HEK293 (cell line): ENCODE measurements around the gene GNAZ.
A peak's percentile ranks its signal among the peaks of the same experiment; 100 is the strongest.

Experiments
- CTCF ChIA-PET: fragments of 350-600 bp; formaldehyde crosslinking; extraction: SDS; loops from one replicate; lab custom pipeline; 2021; ENCODE audit warnings: antibody characterized with exemption; lab: Yijun Ruan, JAX
- POLR2A ChIA-PET: fragments of 300-600 bp; formaldehyde crosslinking; extraction: SDS; loops from one replicate; lab custom pipeline; 2020; ENCODE audit warnings: antibody characterized with exemption, inconsistent platforms; lab: Yijun Ruan, JAX
- H3K27ac ChIP-seq: fragments of 200-500 bp; sonication (Bioruptor generic); 2 replicates; pipeline ENCODE4 v1.5.1; 2014; ENCODE audit warnings: low read depth, low read length, control low read depth, inconsistent platforms; ENCODE audit errors: extremely low read depth
- H3K36me3 ChIP-seq, 2 experiments: fragments of 200-500 bp in 1 of 2; sonication (Bioruptor generic) in 1 of 2; 1 replicate in 1 of 2; 2 replicates in 1 of 2; pipeline ENCODE4 v1.5.1; 2014 to 2017; ENCODE audit warnings: inconsistent platforms in 2 of 2, low read length in 2 of 2; ENCODE audit not compliant: control insufficient read depth in 2 of 2, insufficient read depth in 1 of 2
- H3K4me1 ChIP-seq: fragments of 200-500 bp; sonication (Bioruptor generic); 2 replicates; pipeline ENCODE4 v1.5.1; 2014; ENCODE audit warnings: mild to moderate bottlenecking, low read length, inconsistent platforms; ENCODE audit not compliant: control insufficient read depth, insufficient read depth
- H3K4me3 ChIP-seq: 2 replicates; pipeline ENCODE4 v1.5.1; 2011; ENCODE audit warnings: low read depth, mild to moderate bottlenecking, control low read depth, low read length, moderate library complexity
- H3K9me3 ChIP-seq: fragments of 200-500 bp; sonication (Bioruptor generic); 2 replicates; pipeline ENCODE4 v1.5.1; 2014; ENCODE audit warnings: low read depth, low read length, inconsistent platforms; ENCODE audit not compliant: control insufficient read depth, insufficient read depth
- GLIS1 ChIP-seq: fragments of 450-650 bp; formaldehyde crosslinking; IDR thresholded peaks from 2 replicates; pipeline ENCODE4 v1.5.1; 2016; ENCODE audit warnings: missing biosample characterization, missing genetic modification characterization
- GLIS2 ChIP-seq: fragments of 450-650 bp; formaldehyde crosslinking; IDR thresholded peaks from 2 replicates; pipeline ENCODE4 v1.5.1; 2016; ENCODE audit warnings: missing biosample characterization, missing genetic modification characterization
- KLF9 ChIP-seq: fragments of 450-650 bp; formaldehyde crosslinking; IDR thresholded peaks from 2 replicates; pipeline ENCODE4 v1.5.1; 2016; ENCODE audit warnings: missing biosample characterization, missing genetic modification characterization, low read depth
- SP2 ChIP-seq: fragments of 450-650 bp; formaldehyde crosslinking; IDR thresholded peaks from 2 replicates; pipeline ENCODE4 v1.5.1; 2016; ENCODE audit warnings: missing biosample characterization, missing genetic modification characterization
- SP3 ChIP-seq: fragments of 450-650 bp; formaldehyde crosslinking; IDR thresholded peaks from 2 replicates; pipeline ENCODE4 v1.5.1; 2016; ENCODE audit warnings: missing biosample characterization, missing genetic modification characterization
- ZBTB20 ChIP-seq: fragments of 450-650 bp; formaldehyde crosslinking; IDR thresholded peaks from 2 replicates; pipeline ENCODE4 v1.5.1; 2016; ENCODE audit warnings: missing biosample characterization, missing genetic modification characterization
- ZBTB21 ChIP-seq: fragments of 450-650 bp; formaldehyde crosslinking; IDR thresholded peaks from 2 replicates; pipeline ENCODE4 v1.5.1; 2017; ENCODE audit warnings: missing biosample characterization, missing genetic modification characterization
- ZBTB48 ChIP-seq: fragments of 450-650 bp; formaldehyde crosslinking; IDR thresholded peaks from 2 replicates; pipeline ENCODE4 v1.5.1; 2016; ENCODE audit warnings: missing biosample characterization, missing genetic modification characterization
- ZBTB7A ChIP-seq: fragments of 450-650 bp; formaldehyde crosslinking; IDR thresholded peaks from 2 replicates; pipeline ENCODE4 v1.5.1; 2016; ENCODE audit warnings: low read depth, missing biosample characterization, missing genetic modification characterization
- ZFP69B ChIP-seq: fragments of 450-650 bp; formaldehyde crosslinking; IDR thresholded peaks from 2 replicates; pipeline ENCODE4 v1.5.1; 2016; ENCODE audit warnings: missing biosample characterization, missing genetic modification characterization
- ZNF10 ChIP-seq: fragments of 450-650 bp; formaldehyde crosslinking; IDR thresholded peaks from 2 replicates; pipeline ENCODE4 v1.5.1; 2017; ENCODE audit warnings: missing biosample characterization, missing genetic modification characterization
- ZNF112 ChIP-seq: fragments of 450-650 bp; formaldehyde crosslinking; IDR thresholded peaks from 2 replicates; pipeline ENCODE4 v1.5.0; 2017; ENCODE audit warnings: missing biosample characterization, missing genetic modification characterization
- ZNF121 ChIP-seq: fragments of 450-650 bp; formaldehyde crosslinking; IDR thresholded peaks from 2 replicates; pipeline ENCODE4 v1.5.1; 2016; ENCODE audit warnings: missing biosample characterization, missing genetic modification characterization
- ZNF157 ChIP-seq: fragments of 450-650 bp; formaldehyde crosslinking; IDR thresholded peaks from 2 replicates; pipeline ENCODE4 v1.5.1; 2016; ENCODE audit warnings: missing biosample characterization, missing genetic modification characterization
- ZNF19 ChIP-seq: fragments of 450-650 bp; formaldehyde crosslinking; IDR thresholded peaks from 2 replicates; pipeline ENCODE4; 2016; ENCODE audit warnings: missing biosample characterization, missing genetic modification characterization, low read depth
- ZNF335 ChIP-seq: fragments of 450-650 bp; formaldehyde crosslinking; conservative IDR thresholded peaks from 2 replicates; pipeline ENCODE4 v1.5.1; 2016; ENCODE audit warnings: missing biosample characterization, missing genetic modification characterization
- ZNF341 ChIP-seq: fragments of 450-650 bp; formaldehyde crosslinking; IDR thresholded peaks from 2 replicates; pipeline ENCODE4; 2016; ENCODE audit warnings: low read depth, missing biosample characterization, missing genetic modification characterization
- ZNF391 ChIP-seq: fragments of 450-650 bp; formaldehyde crosslinking; IDR thresholded peaks from 2 replicates; pipeline ENCODE4 v1.5.1; 2016; ENCODE audit warnings: low read depth, missing biosample characterization, missing genetic modification characterization, borderline replicate concordance
- ZNF404 ChIP-seq: fragments of 450-650 bp; formaldehyde crosslinking; IDR thresholded peaks from 2 replicates; pipeline ENCODE4 v1.5.1; 2017; ENCODE audit warnings: missing biosample characterization, missing genetic modification characterization
- ZNF658 ChIP-seq: fragments of 450-650 bp; formaldehyde crosslinking; IDR thresholded peaks from 2 replicates; pipeline ENCODE4; 2016; ENCODE audit warnings: missing biosample characterization, missing genetic modification characterization
- ZNF660 ChIP-seq: fragments of 450-650 bp; IDR thresholded peaks from 2 replicates; pipeline ENCODE4 v1.5.1; 2018; ENCODE audit warnings: missing biosample characterization, mild to moderate bottlenecking, missing genetic modification characterization
- ZNF664 ChIP-seq: fragments of 450-650 bp; formaldehyde crosslinking; IDR thresholded peaks from 2 replicates; pipeline ENCODE4 v1.5.1; 2016; ENCODE audit warnings: missing biosample characterization, missing genetic modification characterization
- ZXDB ChIP-seq: fragments of 450-650 bp; formaldehyde crosslinking; IDR thresholded peaks from 2 replicates; pipeline ENCODE4 v1.5.1; 2016; ENCODE audit warnings: missing biosample characterization, missing genetic modification characterization
- TF ChIP-seq, protein P1 (sequence below): fragments of 450-650 bp; formaldehyde crosslinking; IDR thresholded peaks from 2 replicates; pipeline ENCODE4 v1.5.1; 2016; ENCODE audit warnings: missing biosample characterization, missing genetic modification characterization
- TF ChIP-seq, protein P2 (sequence below): fragments of 450-650 bp; formaldehyde crosslinking; IDR thresholded peaks from 2 replicates; pipeline ENCODE4 v1.5.1; 2016; ENCODE audit warnings: missing biosample characterization, missing genetic modification characterization
- TF ChIP-seq, protein P3 (sequence below): fragments of 450-650 bp; formaldehyde crosslinking; IDR thresholded peaks from 2 replicates; pipeline ENCODE4 v1.5.1; 2017; ENCODE audit warnings: missing biosample characterization, missing genetic modification characterization
- TF ChIP-seq, protein P4 (sequence below): sonication (generic); formaldehyde crosslinking; IDR thresholded peaks from 2 replicates; pipeline ENCODE4 v1.8.1; 2022; ENCODE audit warnings: mild to moderate bottlenecking, moderate library complexity, missing genetic modification reagents
- TF ChIP-seq, protein P5 (sequence below): fragments of 450-650 bp; formaldehyde crosslinking; conservative IDR thresholded peaks from 2 replicates; pipeline ENCODE4 v1.5.1; 2016; ENCODE audit warnings: low read depth, missing biosample characterization, missing genetic modification characterization

Gene GNAZ

DNA sequence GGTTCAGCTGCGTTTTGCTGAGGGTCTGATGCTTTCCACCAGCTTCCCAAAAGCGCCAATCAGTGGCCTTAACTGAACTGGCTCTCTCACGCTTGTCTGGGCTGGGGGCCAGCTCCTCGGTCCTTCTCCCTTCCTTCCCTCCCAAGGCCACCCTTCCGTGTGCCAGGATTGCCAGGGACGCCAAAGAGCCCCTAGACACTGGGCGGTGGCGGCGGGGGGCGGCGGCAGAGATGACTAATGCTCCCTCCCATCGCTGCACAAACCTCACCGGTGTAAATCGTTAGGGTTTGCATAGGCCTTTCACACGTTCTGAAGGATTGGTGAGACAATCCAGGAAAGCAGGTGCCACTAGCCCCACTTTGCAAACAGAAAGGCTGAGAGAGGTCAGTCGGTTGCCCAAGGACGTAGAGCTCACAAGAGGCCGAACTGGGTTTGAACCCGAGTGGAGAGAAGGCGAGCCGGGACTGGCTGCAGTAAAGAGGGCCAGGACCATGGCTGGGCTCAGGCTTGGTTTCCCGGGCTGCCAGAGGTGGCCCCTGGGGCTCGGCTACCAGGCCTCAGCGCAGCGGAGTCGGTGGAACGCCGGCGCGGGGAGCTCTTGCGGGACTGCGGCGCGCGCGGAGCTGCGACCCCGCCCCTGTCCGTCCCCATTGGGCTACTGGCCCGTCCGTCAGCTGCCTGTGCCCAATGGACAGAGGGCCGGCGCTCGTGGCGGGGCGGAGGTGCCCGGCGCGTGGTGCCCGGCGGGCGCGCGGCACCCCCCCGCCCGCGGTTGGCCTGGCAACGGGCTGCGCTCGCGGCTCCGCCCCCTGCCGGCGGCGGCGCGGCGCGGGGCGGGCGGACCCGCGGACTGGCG, 589 bp upstream of the GNAZ start:
- CTCF ChIA-PET, result interaction anchor here (0.6 to 2.7 kb wide), 5 partner anchors 28 to 113 kb away, joined by 3 to 13 read pairs (median 3); no protein-coding TSS in a partner anchor
- H3K4me3 ChIP-seq, result peak overlapping the region; percentile 55
- peak overlapping the region; percentile 27; the same call in 1 of the 2 replicates for H3K27ac ChIP-seq
- peaks cover 0 to 16% of the 10 kb centered on the region in 2 experiments; a peak in 1 of 3 replicates for H3K36me3 ChIP-seq
- POLR2A ChIA-PET, result interaction anchor here (0.8 to 2.1 kb wide), 7 partner anchors 19 to 54 kb away, joined by 3 to 5 read pairs (median 3); no protein-coding TSS in a partner anchor
- H3K4me1 ChIP-seq, result peaks cover 3% of the 10 kb centered on the region; the same call in 1 of the 2 replicates
- H3K9me3 ChIP-seq, result no peaks in the 10 kb centered on the region
- TF ChIP-seq GLIS1 (tag by site-specific recombination) (peak; percentile 85), ZNF391 (tag by site-specific recombination) (no peak), GLIS2 (tag by site-specific recombination) (peak; percentile 74), ZNF341 (tag by site-specific recombination) (peak; percentile 33), ZNF658 (tag by site-specific recombination) (no peak), ZBTB20 (tag by site-specific recombination) (peak; percentile 82), ZBTB7A (tag by site-specific recombination) (no peak), ZNF335 (tag by site-specific recombination) (peak; percentile 77), ZNF10 (no peak), ZNF121 (tag by site-specific recombination) (no peak), ZNF404 (tag by site-specific recombination) (no peak), SP3 (tag by site-specific recombination) (peak; percentile 30; the same call in 1 of the 2 replicates), ZNF157 (no peak), ZNF660 (tag by site-specific recombination) (no peak), SP2 (peak; percentile 70), ZFP69B (tag by site-specific recombination) (0 out of 2 replicates have a peak, but pooled peaks have one; percentile 43), ZBTB21 (tag by site-specific recombination) (no peak), ZNF112 (no peak), KLF9 (peak; percentile 34; the same call in 1 of the 2 replicates), ZBTB48 (tag by site-specific recombination) (peak; percentile 65; the same call in 1 of the 2 replicates), ZNF19 (tag by site-specific recombination) (no peak), ZNF664 (tag by site-specific recombination) (no peak), ZXDB (tag by site-specific recombination) (peak; percentile 65)
- TF ChIP-seq, protein P1, sequence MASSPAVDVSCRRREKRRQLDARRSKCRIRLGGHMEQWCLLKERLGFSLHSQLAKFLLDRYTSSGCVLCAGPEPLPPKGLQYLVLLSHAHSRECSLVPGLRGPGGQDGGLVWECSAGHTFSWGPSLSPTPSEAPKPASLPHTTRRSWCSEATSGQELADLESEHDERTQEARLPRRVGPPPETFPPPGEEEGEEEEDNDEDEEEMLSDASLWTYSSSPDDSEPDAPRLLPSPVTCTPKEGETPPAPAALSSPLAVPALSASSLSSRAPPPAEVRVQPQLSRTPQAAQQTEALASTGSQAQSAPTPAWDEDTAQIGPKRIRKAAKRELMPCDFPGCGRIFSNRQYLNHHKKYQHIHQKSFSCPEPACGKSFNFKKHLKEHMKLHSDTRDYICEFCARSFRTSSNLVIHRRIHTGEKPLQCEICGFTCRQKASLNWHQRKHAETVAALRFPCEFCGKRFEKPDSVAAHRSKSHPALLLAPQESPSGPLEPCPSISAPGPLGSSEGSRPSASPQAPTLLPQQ, result peak; percentile 58
- TF ChIP-seq, protein P2, sequence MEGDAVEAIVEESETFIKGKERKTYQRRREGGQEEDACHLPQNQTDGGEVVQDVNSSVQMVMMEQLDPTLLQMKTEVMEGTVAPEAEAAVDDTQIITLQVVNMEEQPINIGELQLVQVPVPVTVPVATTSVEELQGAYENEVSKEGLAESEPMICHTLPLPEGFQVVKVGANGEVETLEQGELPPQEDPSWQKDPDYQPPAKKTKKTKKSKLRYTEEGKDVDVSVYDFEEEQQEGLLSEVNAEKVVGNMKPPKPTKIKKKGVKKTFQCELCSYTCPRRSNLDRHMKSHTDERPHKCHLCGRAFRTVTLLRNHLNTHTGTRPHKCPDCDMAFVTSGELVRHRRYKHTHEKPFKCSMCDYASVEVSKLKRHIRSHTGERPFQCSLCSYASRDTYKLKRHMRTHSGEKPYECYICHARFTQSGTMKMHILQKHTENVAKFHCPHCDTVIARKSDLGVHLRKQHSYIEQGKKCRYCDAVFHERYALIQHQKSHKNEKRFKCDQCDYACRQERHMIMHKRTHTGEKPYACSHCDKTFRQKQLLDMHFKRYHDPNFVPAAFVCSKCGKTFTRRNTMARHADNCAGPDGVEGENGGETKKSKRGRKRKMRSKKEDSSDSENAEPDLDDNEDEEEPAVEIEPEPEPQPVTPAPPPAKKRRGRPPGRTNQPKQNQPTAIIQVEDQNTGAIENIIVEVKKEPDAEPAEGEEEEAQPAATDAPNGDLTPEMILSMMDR (tag by site-specific recombination), result peak; percentile 55; the same call in 1 of the 2 replicates
- TF ChIP-seq, protein P3, sequence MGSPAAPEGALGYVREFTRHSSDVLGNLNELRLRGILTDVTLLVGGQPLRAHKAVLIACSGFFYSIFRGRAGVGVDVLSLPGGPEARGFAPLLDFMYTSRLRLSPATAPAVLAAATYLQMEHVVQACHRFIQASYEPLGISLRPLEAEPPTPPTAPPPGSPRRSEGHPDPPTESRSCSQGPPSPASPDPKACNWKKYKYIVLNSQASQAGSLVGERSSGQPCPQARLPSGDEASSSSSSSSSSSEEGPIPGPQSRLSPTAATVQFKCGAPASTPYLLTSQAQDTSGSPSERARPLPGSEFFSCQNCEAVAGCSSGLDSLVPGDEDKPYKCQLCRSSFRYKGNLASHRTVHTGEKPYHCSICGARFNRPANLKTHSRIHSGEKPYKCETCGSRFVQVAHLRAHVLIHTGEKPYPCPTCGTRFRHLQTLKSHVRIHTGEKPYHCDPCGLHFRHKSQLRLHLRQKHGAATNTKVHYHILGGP (tag by site-specific recombination), result no peak
- TF ChIP-seq, protein P4, sequence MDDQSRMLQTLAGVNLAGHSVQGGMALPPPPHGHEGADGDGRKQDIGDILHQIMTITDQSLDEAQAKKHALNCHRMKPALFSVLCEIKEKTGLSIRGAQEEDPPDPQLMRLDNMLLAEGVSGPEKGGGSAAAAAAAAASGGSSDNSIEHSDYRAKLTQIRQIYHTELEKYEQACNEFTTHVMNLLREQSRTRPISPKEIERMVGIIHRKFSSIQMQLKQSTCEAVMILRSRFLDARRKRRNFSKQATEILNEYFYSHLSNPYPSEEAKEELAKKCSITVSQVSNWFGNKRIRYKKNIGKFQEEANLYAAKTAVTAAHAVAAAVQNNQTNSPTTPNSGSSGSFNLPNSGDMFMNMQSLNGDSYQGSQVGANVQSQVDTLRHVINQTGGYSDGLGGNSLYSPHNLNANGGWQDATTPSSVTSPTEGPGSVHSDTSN (CRISPR knock-in tag), result peak; percentile 99
- TF ChIP-seq, protein P5, sequence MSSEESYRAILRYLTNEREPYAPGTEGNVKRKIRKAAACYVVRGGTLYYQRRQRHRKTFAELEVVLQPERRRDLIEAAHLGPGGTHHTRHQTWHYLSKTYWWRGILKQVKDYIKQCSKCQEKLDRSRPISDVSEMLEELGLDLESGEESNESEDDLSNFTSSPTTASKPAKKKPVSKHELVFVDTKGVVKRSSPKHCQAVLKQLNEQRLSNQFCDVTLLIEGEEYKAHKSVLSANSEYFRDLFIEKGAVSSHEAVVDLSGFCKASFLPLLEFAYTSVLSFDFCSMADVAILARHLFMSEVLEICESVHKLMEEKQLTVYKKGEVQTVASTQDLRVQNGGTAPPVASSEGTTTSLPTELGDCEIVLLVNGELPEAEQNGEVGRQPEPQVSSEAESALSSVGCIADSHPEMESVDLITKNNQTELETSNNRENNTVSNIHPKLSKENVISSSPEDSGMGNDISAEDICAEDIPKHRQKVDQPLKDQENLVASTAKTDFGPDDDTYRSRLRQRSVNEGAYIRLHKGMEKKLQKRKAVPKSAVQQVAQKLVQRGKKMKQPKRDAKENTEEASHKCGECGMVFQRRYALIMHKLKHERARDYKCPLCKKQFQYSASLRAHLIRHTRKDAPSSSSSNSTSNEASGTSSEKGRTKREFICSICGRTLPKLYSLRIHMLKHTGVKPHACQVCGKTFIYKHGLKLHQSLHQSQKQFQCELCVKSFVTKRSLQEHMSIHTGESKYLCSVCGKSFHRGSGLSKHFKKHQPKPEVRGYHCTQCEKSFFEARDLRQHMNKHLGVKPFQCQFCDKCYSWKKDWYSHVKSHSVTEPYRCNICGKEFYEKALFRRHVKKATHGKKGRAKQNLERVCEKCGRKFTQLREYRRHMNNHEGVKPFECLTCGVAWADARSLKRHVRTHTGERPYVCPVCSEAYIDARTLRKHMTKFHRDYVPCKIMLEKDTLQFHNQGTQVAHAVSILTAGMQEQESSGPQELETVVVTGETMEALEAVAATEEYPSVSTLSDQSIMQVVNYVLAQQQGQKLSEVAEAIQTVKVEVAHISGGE, result no peak
